ENCODE measurements around the gene SPAG7. TPM values are rescaled to one million over a fixed set of nuclear protein-coding genes. Genes with fewer than 3 reads are reported as not detected.

Gene SPAG7
- total and polyA plus RNA-seq, 10 donors = 34.8 to 89.1 (median 55.5) TPM

DNA sequence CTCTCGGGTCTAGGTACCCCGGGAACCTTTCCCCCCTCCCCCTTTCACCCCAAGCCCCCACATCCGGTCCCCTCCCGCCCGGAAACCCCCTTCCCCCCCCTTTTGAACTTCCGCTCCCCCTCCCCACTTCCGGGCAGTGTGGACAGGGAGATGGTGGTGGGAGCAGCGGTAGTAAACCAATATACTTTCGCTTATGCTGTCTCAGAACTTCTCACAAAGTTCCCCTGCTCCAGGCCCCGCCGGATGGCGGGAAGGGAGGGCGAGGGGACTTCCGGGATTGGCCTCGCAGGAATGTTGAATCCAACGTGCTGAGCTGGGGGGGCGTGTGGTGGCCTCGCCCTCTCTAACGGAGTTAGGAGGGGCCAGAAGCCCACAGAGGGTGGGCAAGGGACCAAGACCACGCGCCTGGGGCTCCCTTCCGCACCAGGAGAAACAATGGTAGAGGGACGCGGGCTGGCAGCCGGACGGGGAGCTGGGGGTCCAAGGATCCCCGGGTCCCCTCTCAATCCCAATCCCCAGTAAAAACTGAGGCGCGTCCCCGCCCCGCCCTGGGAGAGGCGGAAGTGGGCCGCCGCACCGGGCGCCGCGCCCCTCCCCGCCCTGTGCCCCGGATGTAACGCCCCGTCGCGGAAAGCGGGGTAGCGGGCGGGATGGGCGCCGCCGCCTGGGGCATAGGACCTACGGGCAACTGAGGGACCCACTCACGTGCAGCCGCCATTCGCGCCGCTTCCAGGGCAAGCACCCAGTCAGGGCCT lies 20.0 kb downstream of the SPAG7 start:
- H3K4me3 ChIP-seq = peak overlapping the region; percentile 78 to 100 (median 98)
- H3K27ac ChIP-seq = peak overlapping the region; percentile 94 to 99 (median 98)
- H3K27me3 ChIP-seq (replicated peaks in 1 of 7) = no peaks in the 10 kb centered on the region
- peak; percentile 96 for DNase-seq
- 0 to 1% (median 0%) methylated on average over 19 to 56 of the region's 56 CpGs for WGBS, 5 donors
- peak in 1 of 3 donors; percentile 85 for TF ChIP-seq POLR2AphosphoS5 (IDR thresholded peaks at IDR 0.05)
- TF ChIP-seq, protein P1, sequence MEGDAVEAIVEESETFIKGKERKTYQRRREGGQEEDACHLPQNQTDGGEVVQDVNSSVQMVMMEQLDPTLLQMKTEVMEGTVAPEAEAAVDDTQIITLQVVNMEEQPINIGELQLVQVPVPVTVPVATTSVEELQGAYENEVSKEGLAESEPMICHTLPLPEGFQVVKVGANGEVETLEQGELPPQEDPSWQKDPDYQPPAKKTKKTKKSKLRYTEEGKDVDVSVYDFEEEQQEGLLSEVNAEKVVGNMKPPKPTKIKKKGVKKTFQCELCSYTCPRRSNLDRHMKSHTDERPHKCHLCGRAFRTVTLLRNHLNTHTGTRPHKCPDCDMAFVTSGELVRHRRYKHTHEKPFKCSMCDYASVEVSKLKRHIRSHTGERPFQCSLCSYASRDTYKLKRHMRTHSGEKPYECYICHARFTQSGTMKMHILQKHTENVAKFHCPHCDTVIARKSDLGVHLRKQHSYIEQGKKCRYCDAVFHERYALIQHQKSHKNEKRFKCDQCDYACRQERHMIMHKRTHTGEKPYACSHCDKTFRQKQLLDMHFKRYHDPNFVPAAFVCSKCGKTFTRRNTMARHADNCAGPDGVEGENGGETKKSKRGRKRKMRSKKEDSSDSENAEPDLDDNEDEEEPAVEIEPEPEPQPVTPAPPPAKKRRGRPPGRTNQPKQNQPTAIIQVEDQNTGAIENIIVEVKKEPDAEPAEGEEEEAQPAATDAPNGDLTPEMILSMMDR (IDR thresholded peaks at IDR 0.05 in 8 of 11, conservative IDR thresholded peaks at IDR 0.05 in 3 of 11) = no peak
- TF ChIP-seq POLR2A (IDR thresholded peaks at IDR 0.05) = peak in 1 of 3 donors; percentile 13
- peaks cover 0 to 47% (median 38%) of the 10 kb centered on the region in 6 donors for H3K36me3 ChIP-seq
- intact Hi-C loops (cut with DNase I; ENCODE audit: low total_unique reads) = no loop called here
- H3K9me3 ChIP-seq = no peaks in the 10 kb centered on the region
- peaks cover 49 to 80% (median 62%) of the 10 kb centered on the region in 6 donors for H3K4me1 ChIP-seq

DNA sequence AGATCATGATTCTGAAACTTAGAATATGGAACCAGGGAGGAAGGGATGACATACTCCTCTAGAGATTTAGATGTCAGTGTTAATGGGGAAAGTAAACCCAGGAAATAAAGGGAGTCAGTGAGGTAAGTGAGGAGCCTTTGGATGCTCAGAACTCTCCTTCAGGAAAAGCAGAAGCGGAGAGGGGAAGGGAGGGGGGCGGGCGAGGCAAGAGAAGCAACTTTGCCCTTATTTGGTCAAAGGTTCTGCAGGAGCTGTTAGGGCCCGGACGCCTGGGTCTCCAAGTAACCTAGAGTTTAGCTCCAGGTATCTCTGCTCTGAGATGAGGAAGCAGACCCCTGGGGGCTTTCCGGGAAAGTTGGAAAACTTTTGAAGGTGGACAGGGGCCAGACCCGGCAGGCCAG lies 20.6 kb downstream of the SPAG7 start:
- intact Hi-C loops (cut with DNase I; ENCODE audit: low total_unique reads) = no loop called here
- H3K27ac ChIP-seq = peak overlapping the region; percentile 94 to 99 (median 98)
- TF ChIP-seq POLR2A (IDR thresholded peaks at IDR 0.05) (no peak), POLR2AphosphoS5 (IDR thresholded peaks at IDR 0.05) (no peak)
- TF ChIP-seq, protein P1 (IDR thresholded peaks at IDR 0.05 in 8 of 11, conservative IDR thresholded peaks at IDR 0.05 in 3 of 11) = no peak
- no peaks in the 10 kb centered on the region for H3K27me3 ChIP-seq (replicated peaks in 1 of 7)
- WGBS, 5 donors = 0 to 2% (median 0%) methylated on average over 7 of the region's 7 CpGs
- DNase-seq = no peak
- H3K4me1 ChIP-seq = peaks cover 55 to 86% (median 68%) of the 10 kb centered on the region in 6 donors
- H3K4me3 ChIP-seq = peak overlapping the region; percentile 78 to 100 (median 98)
- H3K9me3 ChIP-seq = no peaks in the 10 kb centered on the region
- peaks cover 0 to 53% (median 42%) of the 10 kb centered on the region in 6 donors for H3K36me3 ChIP-seq

DNA sequence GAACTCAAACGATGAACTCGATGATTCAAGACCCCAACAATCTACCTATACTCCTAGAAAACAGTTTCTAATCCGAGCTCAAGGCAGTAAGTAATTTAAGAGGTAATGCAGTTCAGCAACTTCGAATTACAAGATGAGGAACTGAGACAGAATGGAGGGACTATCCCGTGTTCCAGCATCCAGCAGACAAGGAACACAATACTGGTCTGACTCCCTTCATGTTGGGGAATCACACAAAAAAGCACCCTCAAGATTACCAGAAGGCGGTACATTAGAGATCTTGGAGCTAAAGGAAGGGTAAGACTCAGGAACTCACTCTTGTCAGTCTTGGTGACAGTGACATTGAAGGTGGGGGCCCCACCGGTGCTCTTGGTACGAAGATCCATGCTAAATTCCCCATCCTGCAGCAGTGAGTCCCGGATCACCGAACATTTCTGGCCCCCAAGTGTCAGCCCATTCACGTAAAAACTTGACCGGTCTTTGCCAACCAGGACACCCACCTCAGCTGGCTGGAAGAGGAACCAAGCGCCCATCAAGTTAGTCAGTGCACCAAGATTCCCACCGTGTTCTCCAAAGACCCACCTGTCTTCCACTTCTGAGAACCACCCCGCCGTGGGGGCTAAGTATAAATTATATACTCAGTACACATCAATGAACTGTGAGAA lies 21.2 kb downstream of the SPAG7 start:
- Histone ChIP-seq H3K27ac (peak overlapping the region; percentile 40 to 99 (median 98)), H3K4me3 (peak overlapping the region; percentile 78 to 100 (median 98)), H3K9me3 (no peaks in the 10 kb centered on the region), H3K27me3 (replicated peaks in 1 of 7) (no peaks in the 10 kb centered on the region), H3K4me1 (peaks cover 60 to 87% (median 73%) of the 10 kb centered on the region in 6 donors), H3K36me3 (peaks cover 0 to 59% (median 42%) of the 10 kb centered on the region in 6 donors)
- intact Hi-C loops (cut with DNase I; ENCODE audit: low total_unique reads) = no loop called here
- DNase-seq = no peak
- TF ChIP-seq POLR2AphosphoS5 (IDR thresholded peaks at IDR 0.05) (peak in 1 of 3 donors; percentile 10), POLR2A (IDR thresholded peaks at IDR 0.05) (no peak)
- TF ChIP-seq, protein P1 (IDR thresholded peaks at IDR 0.05 in 8 of 11, conservative IDR thresholded peaks at IDR 0.05 in 3 of 11) = no peak
- 13 to 21% (median 16%) methylated on average over 12 to 16 of the region's 16 CpGs for WGBS, 5 donors

DNA sequence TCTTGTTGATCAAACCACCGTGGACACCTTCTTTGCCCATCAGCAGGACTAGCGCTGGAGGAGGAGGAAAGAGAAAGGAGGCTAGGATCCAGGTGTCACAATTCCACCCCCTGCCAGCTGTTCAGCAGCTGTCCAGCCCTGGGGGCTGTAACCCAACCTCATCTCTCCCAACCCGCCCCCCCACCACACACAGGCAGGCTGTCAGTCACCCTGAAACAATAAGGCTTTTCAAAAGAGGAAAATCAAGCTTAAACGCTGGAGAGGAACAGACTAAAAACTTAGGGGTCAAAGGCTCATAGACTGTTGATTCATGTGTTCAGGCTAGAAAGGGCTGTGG lies 21.7 kb downstream of the SPAG7 start:
- 21 to 35% (median 28%) methylated on average over 4 of the region's 4 CpGs for WGBS, 5 donors
- H3K36me3 ChIP-seq = peaks cover 0 to 59% (median 42%) of the 10 kb centered on the region in 6 donors
- H3K27me3 ChIP-seq (replicated peaks in 1 of 7) = no peaks in the 10 kb centered on the region
- H3K4me3 ChIP-seq = peak overlapping the region in 7 of 8 donors; percentile 78 to 100 (median 99)
- intact Hi-C loops (cut with DNase I; ENCODE audit: low total_unique reads) = no loop called here
- H3K4me1 ChIP-seq = peaks cover 62 to 87% (median 74%) of the 10 kb centered on the region in 6 donors
- no peaks in the 10 kb centered on the region for H3K9me3 ChIP-seq
- TF ChIP-seq, protein P1 (IDR thresholded peaks at IDR 0.05 in 8 of 11, conservative IDR thresholded peaks at IDR 0.05 in 3 of 11) = no peak
- no peak for DNase-seq
- H3K27ac ChIP-seq = peak overlapping the region; percentile 66 to 99 (median 98)

Measured in spleen (tissue), 11 donors.